Adrenal gland (tissue), 12 donors: Measurements from ENCODE around the gene MINDY3. TPM values are rescaled to one million over a fixed set of nuclear protein-coding genes. Genes with fewer than 3 reads are reported as not detected.

Experiments
- DNase-seq, 7 donors: peaks; one replicate each; pipeline ENCODE4 v3.0.0-alpha.2; 2019 to 2020
- H3K27ac ChIP-seq, 5 donors: fragments of 200-600 bp; sonication (generic) in 4 of 5; 1 replicate in 3 of 5; 2 replicates in 2 of 5; pipeline versions ENCODE4 v1.5.1 to v1.8.0; 2016 to 2020; ENCODE audit warnings: mild to moderate bottlenecking in 1 of 5
- H3K27me3 ChIP-seq: fragments of 200-600 bp; 2 replicates; pipeline ENCODE4 v1.8.0; 2021
- H3K36me3 ChIP-seq, 2 donors: fragments of 200-600 bp; replicated peaks in 1 of 2; 1 replicate in 1 of 2; 2 replicates in 1 of 2; pipeline versions ENCODE4 v1.5.1 to v1.8.0; 2018 to 2022
- H3K4me1 ChIP-seq, 2 donors: fragments of 200-600 bp; replicated peaks in 1 of 2; 1 replicate in 1 of 2; 2 replicates in 1 of 2; pipeline versions ENCODE4 v1.5.1 to v1.8.0; 2018 to 2021
- H3K4me3 ChIP-seq, 4 donors: fragments of 200-600 bp; sonication (generic) in 3 of 4; one replicate each; pipeline ENCODE4 v1.5.1; 2016 to 2018
- H3K9me3 ChIP-seq, 3 donors: fragments of 200-600 bp; sonication (generic) in 1 of 3; replicated peaks in 1 of 3; 1 replicate in 2 of 3; 2 replicates in 1 of 3; pipeline versions ENCODE4 v1.5.1 to v1.8.0; 2016 to 2021
- POLR2A ChIP-seq, 2 donors: fragments of 450-650 bp; IDR thresholded peaks; one replicate each; pipeline ENCODE4 v1.6.1; 2017; ENCODE audit warnings: antibody characterized with exemption in 2 of 2, mild to moderate bottlenecking in 2 of 2, moderate library complexity in 1 of 2
- whole genome bisulfite sequencing, 4 donors: extraction: QIAGEN DNeasy Blood & Tissue Kit in 2 of 4; methylation state at CpG; one replicate each; pipeline versions ENCODE4 v1.1.5 to v1.1.7; 2013 to 2017; 5-methylcytosine and 5-hydroxymethylcytosine counted together
- intact Hi-C, 2 donors: fragments of 100-400 bp; cut with DNase I; formaldehyde crosslinking; loops; one replicate each; pipeline versions ENCODE4 v1.14.1 to v1.15.0; 2022 to 2023
- polyA plus RNA-seq, 3 donors: library from polyadenylated mRNA; stranded (reverse); fragments of 200-250 nt in 2 of 3; fragments of 350-450 nt in 1 of 3; fragmentation: Illumina TruSeq in 1 of 3; extraction: RNeasy Lipid Tissue Mini Kit (QIAGEN cat#74804) in 1 of 3; gene quantifications; one replicate each; pipeline ENCODE4 v1.2.3, GENCODE V29; 2013 to 2014
- total RNA-seq, 9 donors: library from RNA; depleted of rRNA in 4 of 9; stranded (reverse); fragments of >200 nt in 4 of 9; fragments of 120-200 nt in 1 of 9; fragmentation: NEBNext Ultra II Directional in 1 of 9; extraction: Animal tissue kit (Norgen Biotek cat#: 25700) in 1 of 9; gene quantifications; one replicate each; pipeline versions ENCODE4 v1.1.0 to v1.2.4, GENCODE V29; 2013 to 2023
- TF ChIP-seq, protein P1 (sequence below), 6 experiments: fragments of 450-650 bp in 4 of 6; fragments of 200-600 bp in 2 of 6; sonication (generic) in 1 of 6; IDR thresholded peaks; 1 replicate in 5 of 6; 2 replicates in 1 of 6; pipeline versions ENCODE4 v1.5.1 to v1.8.0; 2016 to 2021; ENCODE audit warnings: antibody characterized with exemption in 6 of 6, mild to moderate bottlenecking in 2 of 6, moderate library complexity in 1 of 6
- donor health status: healthy with polysubstance abuse.
- donor health status: Bipolar disorder and iron deficiency.
- donor health status: DM: yes; HTN: yes; CAD: no.
- donor health status: DM: no; HTN: no; CAD: no.
- donor health status: DM: no; HTN: no; CAD: no.
- donor health status: DM: yes; HTN: yes; CAD: no.

Gene MINDY3
- total and polyA plus RNA-seq, 12 donors: 16.7 to 40.3 (median 32.2) TPM

DNA sequence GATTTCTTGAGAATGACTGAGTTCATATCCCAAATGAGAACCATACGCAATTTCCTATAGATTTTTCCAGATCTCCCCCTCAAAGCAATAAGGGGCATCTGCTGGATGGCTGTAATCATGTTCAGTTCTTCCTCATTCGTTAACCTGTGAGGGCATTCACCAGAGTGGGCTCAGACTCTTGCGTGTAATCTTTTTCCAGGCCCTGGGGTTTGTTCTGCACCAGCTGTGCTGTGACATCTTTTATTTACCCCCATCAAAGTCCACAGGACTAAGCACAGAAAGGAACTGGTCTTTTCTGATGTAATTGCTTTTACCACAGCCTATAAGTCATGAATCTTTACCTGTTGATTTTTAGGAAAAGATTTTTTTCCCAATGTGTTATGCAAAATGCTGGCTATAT is 112.7 kb downstream of the MINDY3 start:
- TF ChIP-seq POLR2A (IDR thresholded peaks at IDR 0.05): no peak
- TF ChIP-seq, protein P1, sequence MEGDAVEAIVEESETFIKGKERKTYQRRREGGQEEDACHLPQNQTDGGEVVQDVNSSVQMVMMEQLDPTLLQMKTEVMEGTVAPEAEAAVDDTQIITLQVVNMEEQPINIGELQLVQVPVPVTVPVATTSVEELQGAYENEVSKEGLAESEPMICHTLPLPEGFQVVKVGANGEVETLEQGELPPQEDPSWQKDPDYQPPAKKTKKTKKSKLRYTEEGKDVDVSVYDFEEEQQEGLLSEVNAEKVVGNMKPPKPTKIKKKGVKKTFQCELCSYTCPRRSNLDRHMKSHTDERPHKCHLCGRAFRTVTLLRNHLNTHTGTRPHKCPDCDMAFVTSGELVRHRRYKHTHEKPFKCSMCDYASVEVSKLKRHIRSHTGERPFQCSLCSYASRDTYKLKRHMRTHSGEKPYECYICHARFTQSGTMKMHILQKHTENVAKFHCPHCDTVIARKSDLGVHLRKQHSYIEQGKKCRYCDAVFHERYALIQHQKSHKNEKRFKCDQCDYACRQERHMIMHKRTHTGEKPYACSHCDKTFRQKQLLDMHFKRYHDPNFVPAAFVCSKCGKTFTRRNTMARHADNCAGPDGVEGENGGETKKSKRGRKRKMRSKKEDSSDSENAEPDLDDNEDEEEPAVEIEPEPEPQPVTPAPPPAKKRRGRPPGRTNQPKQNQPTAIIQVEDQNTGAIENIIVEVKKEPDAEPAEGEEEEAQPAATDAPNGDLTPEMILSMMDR (IDR thresholded peaks at IDR 0.05): no peak
- Histone ChIP-seq H3K4me3 (no peak overlapping the region), H3K9me3 (no peaks in the 10 kb centered on the region), H3K36me3 (no peaks in the 10 kb centered on the region), H3K4me1 (no peaks in the 10 kb centered on the region), H3K27me3 (no peaks in the 10 kb centered on the region), H3K27ac (no peak overlapping the region)
- intact Hi-C loops: loop anchor here in 1 of 2 donors (10.0 kb wide), 1 partner anchor 87 kb away; no protein-coding TSS in a partner anchor
- no peak for DNase-seq
- 73 to 90% (median 86%) methylated on average over 3 of the region's 3 CpGs for WGBS, 4 donors

DNA sequence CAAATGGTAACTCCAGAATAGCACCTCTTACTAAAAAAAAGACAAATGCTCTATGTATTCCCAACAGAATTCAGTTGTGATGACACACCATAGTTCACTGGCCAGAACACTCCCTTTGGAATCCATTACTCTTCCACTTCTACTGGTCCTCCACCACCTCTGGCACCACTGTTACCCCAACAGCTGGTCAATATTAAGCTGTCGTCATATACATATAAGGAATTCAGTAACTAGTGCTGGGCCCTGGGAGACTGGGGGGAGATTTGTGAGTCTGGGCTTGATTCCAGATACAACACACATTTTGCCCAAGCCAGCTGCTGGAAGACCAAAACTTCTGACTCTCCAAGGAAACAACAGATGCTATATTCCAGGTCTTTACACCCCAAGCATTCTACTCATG is 114.6 kb downstream of the MINDY3 start:
- no peaks in the 10 kb centered on the region for H3K36me3 ChIP-seq
- no peaks in the 10 kb centered on the region for H3K27me3 ChIP-seq
- H3K27ac ChIP-seq: no peak overlapping the region
- intact Hi-C loops: loop anchor here in 1 of 2 donors (10.0 kb wide), 1 partner anchor 89 kb away; no protein-coding TSS in a partner anchor
- TF ChIP-seq, protein P1 (IDR thresholded peaks at IDR 0.05): no peak
- TF ChIP-seq POLR2A (IDR thresholded peaks at IDR 0.05): no peak
- peak in 3 of 7 donors; percentile 11 to 62 (median 21) for DNase-seq
- no peaks in the 10 kb centered on the region for H3K9me3 ChIP-seq
- WGBS, 4 donors: 75 to 86% (median 81%) methylated on average over 1 of the region's 1 CpG
- no peak overlapping the region for H3K4me3 ChIP-seq
- no peaks in the 10 kb centered on the region for H3K4me1 ChIP-seq

DNA sequence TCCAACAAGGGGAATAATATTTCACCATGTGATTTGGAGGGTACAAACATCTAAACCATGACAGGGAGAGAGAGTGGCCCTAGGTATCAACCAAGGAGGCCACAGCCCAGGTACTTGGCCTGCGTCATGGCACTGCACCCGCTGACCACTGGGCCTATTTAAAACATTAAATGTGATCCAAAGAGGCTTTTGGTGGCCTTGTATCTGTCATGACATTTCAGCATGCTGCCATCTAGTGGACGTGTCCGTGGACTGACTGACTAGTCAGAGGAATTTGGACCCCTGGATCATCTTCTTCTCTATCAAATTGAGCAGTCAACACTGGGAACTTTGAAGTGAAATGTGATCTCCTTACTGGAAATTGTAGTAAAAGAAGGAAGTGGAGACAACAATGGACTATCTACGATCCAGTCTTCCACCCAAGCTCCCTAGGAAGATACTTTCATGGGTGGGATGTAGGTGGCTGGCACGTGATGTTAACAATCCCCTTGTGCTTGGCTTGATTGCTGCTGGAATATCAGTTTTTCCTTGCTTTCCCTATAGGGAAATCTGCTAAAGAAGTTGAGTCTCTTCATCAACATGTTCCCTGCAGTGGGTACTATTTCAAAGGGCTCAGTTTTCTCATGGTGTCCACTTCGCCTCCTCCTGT is 116.0 kb downstream of the MINDY3 start:
- no peak overlapping the region for H3K27ac ChIP-seq
- peak; percentile 23 to 74 (median 50) for DNase-seq
- H3K27me3 ChIP-seq: no peaks in the 10 kb centered on the region
- 41 to 54% (median 44%) methylated on average over 7 of the region's 7 CpGs for WGBS, 4 donors
- intact Hi-C loops: loop anchor here in 1 of 2 donors (10.0 kb wide), 1 partner anchor 90 kb away; no protein-coding TSS in a partner anchor
- H3K36me3 ChIP-seq: no peaks in the 10 kb centered on the region
- no peak overlapping the region for H3K4me3 ChIP-seq
- no peaks in the 10 kb centered on the region for H3K4me1 ChIP-seq
- TF ChIP-seq, protein P1 (IDR thresholded peaks at IDR 0.05): peak; percentile 12 to 55 (median 36)
- no peak for TF ChIP-seq POLR2A (IDR thresholded peaks at IDR 0.05)
- no peaks in the 10 kb centered on the region for H3K9me3 ChIP-seq

DNA sequence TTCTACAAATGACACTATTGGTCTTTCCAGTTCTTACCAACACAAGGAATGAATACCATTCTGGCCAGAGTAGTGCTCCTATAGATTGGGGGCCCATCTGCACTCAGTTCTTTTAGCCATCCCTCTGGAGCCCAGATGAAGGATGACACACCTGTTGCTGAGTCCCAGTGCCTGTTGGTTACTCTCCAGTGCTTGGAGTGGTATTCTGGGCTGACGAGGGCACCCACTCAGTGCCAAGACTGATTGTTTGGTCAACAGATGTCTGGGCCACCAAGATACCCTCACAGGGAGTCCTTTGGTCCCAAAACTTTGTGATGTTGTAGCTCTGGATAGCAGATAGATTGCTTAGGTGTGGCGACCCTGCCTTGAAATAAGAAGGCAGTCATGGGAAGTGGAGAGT is 116.9 kb downstream of the MINDY3 start:
- Histone ChIP-seq H3K4me1 (no peaks in the 10 kb centered on the region), H3K9me3 (no peaks in the 10 kb centered on the region), H3K36me3 (no peaks in the 10 kb centered on the region), H3K4me3 (no peak overlapping the region), H3K27me3 (no peaks in the 10 kb centered on the region), H3K27ac (no peak overlapping the region)
- TF ChIP-seq, protein P1 (IDR thresholded peaks at IDR 0.05): no peak
- TF ChIP-seq POLR2A (IDR thresholded peaks at IDR 0.05): no peak
- DNase-seq: no peak
- intact Hi-C loops: loop anchor here in 1 of 2 donors (10.0 kb wide), 1 partner anchor 91 kb away; no protein-coding TSS in a partner anchor
- WGBS, 4 donors: 65 to 100% (median 80%) methylated on average over 2 of the region's 2 CpGs
